Hematopoietic multipotent progenitor cell treated with erythropoietin and hydrocortisone succinate and interleukin-3 and kit ligand, for 6 days (in vitro differentiated cells): ENCODE measurements around the gene RILPL2.
"Not testable (repeated sequence)": the region's sequence is repeated elsewhere in the genome, so short reads cannot be mapped to it uniquely, and the experiment has no call there.

ENCODE experiments used
- DNase-seq: peaks from one replicate; pipeline ENCODE4 v3.0.0-alpha.2; 2015

RILPL2 gene, protein sequence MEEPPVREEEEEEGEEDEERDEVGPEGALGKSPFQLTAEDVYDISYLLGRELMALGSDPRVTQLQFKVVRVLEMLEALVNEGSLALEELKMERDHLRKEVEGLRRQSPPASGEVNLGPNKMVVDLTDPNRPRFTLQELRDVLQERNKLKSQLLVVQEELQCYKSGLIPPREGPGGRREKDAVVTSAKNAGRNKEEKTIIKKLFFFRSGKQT

DNA sequence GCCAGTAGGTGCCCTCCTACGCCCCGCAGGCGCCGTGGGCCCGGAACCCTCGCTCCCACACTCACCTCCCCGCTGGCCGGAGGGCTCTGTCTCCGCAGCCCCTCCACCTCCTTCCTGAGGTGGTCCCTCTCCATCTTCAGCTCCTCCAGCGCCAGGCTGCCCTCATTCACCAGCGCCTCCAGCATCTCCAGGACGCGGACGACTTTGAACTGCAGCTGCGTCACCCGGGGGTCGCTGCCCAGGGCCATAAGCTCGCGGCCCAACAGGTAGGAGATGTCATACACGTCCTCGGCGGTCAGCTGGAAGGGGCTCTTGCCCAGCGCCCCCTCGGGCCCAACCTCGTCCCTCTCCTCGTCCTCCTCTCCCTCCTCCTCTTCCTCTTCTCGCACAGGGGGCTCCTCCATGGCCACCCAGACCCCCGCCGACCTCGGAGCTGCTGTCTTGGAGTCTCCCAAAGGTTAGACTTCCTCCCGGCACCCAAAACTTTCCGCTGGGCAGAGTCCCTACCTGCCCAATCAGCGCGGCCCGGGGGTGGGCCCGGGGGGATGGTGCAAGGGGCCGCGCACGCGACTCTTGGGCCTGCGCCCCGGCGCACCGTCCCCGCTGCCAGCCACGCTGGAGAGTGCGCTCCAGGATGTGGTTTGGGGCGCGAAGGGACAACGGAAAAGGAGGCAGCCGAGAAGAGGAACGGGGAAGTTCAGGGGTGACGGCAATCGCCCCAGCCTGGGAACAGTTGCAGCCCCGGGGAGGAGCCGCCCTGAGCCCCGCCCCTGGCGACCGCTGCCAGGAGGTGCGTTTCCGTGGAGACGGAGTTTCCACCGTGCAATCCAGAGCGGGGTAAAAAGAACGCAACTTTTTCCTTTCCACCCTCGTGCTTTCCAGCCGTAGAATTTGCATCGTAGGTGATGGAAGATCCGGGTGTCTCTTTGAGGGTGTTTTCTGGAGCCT lies at the start of gene RILPL2:
TSS of gene RILPL2 (minus strand) at position 668 of the 948 bp plus-strand sequence. CDS start at position 404, 264 bp downstream.
- DNase-seq: peak; percentile 94

DNA sequence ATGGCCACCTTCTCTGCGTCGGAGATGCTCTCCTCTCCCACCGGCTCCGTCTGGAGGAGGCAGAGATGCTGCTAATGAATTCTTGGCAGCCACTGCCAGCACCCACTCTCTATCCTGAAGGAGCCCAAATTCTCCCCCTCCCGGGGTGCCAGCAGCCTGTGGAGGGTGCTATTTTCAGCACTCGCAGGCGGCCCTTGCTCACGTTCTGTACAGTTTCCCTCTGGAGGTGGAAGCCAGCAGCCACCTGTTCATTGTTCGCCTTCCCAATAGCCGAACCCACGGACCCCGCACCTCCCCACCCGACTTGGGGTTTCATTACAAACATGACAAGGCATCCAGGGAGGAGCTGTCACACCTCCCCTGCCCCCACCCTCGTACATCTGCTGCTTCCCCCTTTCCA lies 49.3 kb upstream of the RILPL2 start:
- no peak for DNase-seq

DNA sequence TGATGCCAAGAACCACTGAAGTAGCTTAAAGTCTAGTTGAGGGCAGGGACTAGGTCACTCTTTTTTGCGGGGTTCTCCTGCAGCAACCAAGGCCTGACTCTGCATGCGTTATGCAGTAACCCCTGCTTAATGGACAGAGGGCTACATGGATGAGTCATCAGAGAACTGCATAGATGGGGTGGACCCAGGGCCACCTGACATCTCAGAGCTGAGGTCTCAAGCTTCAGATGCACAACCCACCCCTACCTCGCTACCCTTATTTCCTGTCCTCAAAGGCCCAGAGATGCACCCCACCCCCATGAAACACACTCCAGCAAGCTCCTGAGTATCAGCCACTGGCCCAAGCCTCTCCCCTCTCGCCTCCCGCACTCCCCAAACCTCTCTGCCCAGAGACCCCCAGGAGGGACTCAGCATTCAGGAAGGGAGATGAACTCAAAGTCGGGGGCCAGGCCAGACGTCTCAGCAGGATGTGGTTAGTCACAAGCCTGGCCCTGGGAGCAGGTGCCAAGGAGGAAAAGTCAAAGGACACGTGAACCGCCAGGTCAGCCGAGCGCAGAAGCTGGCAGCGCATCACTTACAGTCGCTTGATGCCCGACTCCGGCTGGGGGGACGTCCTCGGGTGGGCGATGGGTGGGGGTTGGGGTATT lies 47.2 kb upstream of the RILPL2 start:
- no peak for DNase-seq

DNA sequence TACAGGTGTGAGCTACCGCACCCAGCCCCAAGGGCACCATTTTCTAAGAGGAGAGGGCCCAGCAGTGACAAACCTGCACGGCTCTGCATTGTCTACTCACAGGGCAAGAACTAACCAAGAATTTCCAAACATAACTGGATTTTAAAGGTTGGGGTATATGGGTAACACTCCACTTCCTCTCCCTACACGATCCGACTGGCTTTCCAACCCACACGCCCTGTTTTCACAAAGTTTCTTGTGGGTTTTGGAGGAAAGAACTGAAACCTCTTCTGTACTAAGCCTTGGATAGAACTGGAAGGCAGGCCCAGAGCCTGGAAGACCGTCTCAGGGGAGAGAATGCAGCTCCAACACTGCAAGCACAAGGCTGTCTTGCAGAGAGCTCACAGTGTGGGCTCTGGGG lies 46.4 kb upstream of the RILPL2 start:
- no peak for DNase-seq

DNA sequence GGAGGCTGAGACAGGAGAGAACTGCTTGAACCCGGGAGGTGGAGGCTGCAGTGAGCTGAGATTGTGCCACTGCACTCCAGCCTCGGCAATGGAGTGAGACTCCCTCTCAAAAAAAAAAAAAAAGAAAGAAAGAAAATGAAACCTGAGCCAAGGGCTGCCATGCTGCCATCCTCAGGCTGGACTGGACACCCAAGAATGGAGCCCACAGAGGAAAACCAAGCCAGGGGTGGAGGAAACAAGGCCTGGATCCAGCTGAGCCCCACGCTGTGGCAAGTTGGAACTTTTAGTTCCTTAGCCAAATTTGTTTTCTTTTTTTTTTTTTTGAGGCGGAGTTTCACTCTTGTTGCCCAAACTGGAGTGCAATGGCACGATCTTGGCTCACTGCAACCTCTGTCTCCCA lies 44.8 kb upstream of the RILPL2 start:
- not testable (repeated sequence) for DNase-seq

DNA sequence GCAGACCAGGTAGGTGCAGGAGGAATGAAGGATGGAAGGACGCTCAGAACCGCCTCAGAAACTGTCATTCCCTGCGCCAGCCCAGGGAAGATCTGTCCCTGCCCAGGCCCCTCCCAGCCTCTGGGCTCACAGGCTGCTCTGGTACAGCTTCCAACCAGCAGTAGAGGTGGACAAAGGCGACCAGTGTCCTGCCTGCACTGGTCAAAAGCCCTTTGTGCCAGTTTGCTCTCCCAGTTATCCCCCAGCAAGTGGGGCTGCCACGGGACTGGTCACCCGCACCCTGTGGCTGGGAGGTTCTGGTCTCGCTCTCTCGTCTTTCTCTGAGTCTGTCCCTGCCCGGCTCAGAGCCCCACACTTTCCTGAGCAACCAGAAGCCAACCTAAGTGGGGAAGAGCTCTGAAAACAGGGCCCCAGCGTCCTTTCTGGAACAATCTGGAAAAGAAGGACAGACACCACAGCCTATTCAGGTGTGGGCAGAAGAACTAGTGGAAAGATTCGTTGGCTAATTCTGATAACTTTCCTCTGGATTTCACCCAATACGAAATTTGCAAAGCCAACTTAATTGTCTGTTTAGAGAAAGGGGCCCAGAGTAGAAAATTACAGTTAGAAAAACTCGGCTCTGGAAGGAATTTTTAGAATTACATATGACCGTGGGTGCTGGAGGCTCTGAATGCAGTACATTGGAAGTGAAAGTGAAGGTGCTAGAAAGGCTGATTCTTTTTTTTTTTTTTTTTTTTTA lies 43.1 kb upstream of the RILPL2 start:
- no peak for DNase-seq

DNA sequence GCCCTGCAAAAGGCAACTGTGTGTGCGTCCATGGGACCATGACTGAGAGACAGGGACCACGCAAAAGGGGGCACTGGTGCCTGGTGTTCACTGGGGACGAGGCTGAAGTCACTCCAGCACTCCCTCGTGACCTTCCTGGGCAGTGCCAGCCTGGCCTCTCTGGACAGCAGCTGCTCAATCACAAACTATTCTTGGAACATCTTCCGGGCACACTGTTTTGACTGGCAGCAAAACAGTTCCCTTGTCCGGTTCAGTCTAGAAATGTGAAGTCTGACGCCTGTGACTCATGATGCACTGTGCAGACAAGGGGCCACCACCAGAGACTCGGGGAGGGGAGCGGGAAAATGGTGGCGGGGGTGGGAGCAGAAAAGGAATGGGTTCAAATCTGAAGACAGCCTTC lies 42.3 kb upstream of the RILPL2 start:
- DNase-seq: no peak

DNA sequence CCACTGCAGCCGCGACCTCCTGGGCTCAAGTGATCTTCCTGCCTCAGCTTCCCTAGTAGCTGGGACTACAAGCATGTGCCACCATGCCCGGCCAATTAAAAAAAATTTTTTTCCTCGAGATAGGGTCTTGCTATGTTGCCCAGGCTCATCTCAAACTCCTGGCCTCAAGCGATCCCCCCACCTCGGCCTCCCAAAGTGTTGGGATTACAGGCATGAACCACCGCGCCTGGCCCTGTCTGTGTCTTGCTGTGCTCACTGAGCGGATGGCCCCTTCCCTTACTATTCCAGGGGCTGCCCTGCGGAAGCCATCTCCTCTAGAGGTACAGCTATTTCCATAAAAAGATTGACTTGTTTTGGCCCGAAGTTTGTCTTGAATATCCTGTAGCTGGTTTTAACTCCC lies 41.6 kb upstream of the RILPL2 start:
- DNase-seq: no peak

DNA sequence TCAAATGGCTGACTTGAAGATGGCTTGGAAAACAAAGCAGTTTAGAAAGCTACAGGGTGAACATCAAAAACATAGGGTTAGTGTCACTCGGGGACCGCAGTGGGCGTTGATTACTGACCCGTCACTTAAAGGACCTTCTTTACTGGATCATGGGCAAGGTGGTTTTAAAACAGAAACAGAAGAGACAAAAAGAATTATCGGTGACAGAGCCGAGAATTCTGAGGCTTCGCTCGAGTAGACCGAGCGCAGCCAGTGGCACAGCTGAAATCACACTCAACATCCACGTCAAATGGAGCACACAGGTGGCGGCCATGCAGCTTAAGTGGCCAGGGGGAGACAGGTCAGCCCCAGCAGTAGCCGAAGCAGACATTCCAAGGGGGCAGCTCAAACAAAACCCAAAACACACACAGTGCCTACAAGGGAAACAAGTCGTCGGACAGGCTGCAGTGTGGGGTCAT lies 38.8 kb upstream of the RILPL2 start:
- no peak for DNase-seq

DNA sequence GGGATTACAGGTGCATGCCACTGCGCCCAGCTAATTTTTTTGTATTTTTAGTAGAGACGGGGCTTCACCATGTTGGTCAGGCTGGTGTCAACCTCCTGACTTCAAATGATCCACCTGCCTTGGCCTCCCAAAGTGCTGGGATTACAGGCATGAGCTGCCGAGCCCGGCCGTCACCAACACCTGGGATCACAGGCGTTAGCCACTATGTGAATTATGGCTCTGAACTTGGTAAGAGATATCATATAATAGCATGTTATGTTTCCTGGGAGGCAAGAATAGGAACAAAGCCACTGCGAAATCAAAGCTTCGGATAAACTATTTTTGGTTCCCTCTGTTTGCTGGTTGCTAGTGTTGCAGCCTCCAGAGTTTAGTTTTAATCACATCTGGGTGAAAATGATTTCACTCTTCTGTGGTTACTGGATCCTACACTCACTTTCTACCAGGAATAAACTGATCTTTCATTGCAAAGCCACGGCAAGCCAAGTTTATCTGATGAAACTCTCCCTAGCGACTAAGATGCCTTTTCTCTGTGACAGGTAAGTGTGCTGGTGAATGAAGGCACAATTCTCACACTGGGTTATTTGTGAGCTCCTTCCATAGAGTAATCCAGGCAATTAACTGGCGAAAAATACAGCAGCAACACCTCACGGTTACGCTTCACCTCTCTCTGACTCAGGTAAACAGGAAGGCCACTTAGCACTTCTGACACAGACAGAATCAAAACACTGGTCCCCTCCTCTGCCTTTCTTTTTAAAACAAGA lies 38.2 kb upstream of the RILPL2 start:
- DNase-seq: no peak

DNA sequence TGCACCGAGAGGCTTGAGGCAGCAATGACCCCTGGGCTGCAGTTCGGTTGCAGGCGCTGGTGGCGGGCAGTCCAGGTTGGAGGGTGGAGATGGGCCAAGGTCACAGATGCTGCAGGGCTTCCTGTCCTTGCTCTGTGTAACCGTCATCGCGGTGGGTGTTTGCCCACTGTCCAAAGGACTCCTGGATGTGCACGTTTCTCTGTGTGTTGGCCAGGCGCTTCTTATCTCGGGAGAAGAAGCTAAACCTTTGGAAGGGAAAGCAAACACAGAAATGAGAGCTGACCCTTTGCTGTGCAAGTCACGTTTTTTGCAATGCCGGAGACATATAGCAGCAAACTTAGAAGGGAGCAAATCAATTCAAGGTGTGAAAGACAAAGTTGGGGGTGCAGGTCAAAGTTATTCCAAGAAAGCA lies 36.0 kb upstream of the RILPL2 start:
- no peak for DNase-seq

DNA sequence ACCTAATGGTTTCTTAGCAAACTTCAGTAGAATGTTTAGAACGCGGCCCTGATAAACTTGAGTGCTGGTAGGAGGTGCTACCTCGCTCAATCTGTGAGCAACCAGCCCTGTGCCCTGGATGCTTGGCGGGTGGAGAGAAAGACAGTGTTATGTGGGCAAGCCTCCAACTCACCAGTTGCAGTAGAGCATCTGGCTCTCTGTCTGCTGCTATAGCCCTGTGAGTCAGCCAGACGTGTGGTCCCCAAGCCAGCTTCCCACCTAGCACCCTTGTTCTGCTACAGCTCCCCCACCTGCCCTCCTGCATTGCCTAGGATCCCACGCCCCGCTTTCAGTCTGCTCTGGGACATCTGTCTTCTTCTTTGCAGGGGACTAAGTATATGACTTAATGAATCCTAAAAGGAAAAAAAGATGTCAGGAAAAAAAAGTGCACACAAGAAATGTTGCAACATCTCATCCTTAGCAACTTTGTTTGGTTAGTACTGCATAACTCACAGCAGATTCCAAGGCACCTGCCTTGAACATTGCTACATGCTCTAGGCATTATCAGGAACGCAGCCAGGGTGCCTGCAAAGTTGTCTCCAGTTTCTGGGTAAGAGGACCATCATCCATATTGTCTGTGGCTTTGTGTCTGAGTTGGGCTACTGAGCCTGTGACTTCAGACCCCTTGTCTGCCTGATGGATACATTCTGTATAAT lies 35.0 kb upstream of the RILPL2 start:
- no peak for DNase-seq

DNA sequence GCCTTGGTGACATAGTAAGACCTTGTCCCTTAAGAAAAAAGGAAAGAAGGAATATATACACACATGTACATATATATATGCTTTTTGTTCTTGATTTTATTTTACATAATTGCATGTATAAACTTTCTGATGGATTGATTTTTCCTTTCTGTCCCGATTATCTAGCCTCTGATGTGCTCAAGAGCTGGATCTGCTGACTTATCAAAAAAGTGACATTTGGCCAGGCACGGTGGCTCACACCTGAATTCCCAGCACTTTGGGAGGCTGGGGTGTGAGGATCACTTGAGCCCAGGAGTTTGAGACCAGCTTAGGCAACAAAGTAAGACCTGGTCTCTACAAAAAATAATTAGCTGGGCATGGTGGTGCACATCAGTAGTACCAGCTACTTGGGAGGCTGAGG lies 33.5 kb upstream of the RILPL2 start:
- DNase-seq: no peak

DNA sequence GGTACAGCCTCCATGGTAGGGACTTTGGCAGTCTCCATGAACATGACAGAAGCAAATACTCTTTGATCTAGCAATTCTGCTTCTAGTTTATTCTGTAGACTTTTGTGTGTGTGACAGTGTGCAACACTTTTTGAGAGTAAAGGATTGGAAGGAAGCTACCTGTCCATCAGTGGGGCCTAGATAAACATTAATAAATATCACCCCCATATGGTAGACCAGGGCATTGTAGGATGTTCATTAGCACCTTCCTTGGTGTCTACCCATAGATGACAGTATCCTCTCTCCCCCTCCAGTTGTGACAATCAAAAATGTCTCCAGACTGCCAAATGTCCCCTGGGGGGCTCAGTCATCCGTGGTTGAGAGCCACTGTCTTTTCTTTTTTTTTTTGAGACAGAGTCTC lies 32.3 kb upstream of the RILPL2 start:
- peak; percentile 60 for DNase-seq

DNA sequence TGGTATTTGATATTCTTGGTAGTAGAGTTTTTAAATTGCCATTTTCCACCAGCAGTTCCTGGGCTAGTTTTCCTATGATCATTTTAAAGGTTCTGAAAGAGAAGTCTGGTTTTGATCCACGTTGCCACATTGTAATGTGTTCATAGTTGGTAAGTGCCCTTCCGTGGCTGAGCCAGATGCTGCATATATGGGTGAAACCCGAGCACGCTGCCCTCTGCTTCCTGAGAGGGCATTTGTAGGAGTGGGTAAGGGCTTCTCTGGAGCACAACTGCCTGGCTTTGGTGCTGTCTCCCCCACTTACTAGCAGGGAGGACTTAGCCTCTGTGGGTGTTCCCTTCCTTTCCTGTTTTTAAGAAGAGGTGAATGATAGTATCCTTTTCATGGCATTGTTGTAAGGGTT lies 28.6 kb upstream of the RILPL2 start:
- no peak for DNase-seq

DNA sequence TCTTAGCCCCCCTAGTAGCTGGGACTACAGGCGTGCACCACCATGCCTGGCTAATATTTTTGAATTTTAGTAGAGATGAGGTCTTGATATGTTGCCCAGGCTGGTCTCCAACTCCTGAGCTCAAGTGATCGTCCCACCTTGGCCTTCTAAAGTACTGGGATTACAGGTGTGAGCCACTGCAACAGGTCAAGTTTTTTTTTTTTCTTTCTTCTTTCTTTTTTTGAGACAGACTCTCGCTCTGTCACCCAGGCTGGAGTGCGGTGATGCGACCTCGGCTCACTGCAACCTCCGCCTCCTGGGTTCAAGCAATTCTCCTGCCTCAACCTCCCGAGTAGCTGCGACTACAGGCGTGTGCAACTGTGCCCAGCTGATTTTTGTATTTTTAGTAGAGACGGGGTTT lies 26.7 kb upstream of the RILPL2 start:
- DNase-seq: not testable (repeated sequence)

DNA sequence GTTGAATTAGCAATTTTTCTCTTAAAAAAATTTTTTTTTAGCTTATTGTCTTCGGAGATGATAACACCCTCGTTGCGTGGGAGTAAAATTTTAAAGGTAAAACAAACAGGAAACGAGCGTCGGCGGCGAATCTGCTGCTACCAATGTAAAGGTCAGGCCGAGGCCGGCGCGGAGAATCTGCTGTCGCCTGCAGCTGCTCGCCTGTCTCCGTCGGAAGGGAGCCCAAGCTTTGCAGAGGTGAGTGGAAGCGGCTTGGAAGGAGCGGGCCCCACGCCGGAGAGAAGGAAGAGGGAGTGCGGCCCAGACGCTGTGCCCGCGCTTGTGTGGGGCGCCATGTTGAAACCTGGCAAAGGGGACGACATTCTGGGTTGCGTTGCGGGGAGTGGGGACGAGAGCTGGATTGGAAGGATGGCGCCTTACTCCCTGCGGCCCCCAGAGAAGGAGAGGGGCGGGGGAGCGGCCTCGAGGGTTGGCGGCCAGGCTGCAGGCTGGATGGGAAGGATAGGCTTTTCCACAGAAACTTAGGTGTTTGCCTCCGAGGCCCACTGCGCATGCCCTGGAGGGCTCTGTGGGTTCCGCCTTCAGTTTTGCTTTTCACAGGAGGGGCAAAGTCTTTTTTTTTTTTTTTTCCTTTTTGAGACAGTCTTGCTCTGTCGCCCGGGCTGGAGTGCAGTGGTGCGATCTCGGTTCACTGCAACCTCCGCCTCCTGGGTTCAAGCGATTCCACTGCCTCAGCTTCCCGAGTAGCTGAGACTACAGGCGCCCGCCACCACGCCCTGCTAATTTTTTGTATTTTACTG lies 21.7 kb upstream of the RILPL2 start, which contains the start of gene SNRNP35:
TSS of gene SNRNP35 (plus strand) at position 160 of the 800 bp plus-strand sequence. CDS start 7,402 bp downstream, outside the sequence.
- DNase-seq: peak; percentile 92

DNA sequence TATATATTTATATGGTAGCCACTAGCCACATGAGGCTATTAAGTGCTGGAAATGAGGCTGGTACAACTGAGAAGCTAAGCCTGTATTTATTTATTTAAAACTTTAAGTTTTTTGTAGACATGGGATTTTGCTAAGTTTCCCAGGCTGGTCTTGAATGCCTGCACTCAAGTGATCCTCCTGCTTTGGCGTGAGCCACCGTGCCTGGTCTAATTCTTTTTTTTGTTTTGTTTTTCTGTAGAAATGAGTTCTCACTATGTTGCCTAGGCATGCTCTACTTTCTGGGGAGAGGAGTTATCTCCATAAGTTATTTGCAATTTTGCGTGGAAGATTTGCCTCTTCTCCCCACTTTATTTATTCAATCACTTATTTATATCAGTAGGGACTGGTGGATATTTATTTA lies 16.7 kb upstream of the RILPL2 start:
- DNase-seq: no peak

DNA sequence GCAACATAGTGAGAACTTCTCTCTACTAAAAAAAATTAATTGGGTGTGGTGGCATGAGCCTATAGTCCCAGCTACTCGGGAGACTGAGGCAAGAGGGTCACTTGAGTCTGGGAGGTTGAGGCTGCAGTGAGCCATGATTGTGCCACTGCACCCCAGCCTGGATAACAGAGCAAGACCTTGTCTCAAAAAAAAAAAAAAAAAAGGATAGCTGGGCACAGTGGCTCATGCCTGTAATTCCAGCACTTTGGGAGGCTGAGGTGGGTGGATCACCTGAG lies 15.7 kb upstream of the RILPL2 start:
- DNase-seq: not testable (repeated sequence)

DNA sequence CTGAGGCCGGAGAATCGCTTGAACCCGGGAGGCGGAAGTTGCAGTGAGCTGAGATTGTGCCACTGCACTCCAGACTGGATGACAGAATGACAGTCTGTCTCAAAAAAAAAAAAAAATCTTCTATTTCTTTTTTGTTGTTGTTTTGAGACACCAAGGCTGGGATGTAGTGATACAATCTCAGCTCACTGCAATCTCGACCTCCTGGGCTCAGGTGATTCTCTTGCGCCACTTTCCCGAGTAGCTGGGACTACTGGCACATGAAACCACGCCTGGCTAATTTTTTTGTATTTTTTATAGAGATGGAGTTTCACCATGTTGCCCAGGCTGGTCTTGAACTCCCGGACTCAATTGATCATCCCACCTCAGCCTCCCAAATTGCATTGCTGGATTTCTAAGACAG lies 14.2 kb upstream of the RILPL2 start:
- DNase-seq: no peak

DNA sequence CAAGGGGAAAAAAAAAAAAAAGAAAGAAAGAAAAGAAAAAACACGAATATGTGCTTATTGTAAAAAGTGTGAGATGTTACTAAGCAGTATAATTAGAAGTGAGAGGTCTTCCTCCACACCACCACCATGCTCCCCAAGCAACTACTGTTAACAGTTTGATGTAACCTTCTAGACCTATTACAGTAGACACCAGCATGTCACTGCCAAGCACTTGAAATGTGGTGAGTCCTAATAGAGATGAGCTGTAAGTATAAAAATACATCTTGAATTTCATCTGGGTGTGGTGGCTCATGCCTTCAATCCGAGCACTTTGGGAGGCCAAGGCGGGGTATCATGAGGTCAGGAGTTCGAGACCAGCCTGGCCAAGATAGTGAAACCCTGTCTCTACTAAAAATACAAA lies 13.4 kb upstream of the RILPL2 start:
- no peak for DNase-seq
